CD8-positive, alpha-beta memory T cell (primary cell): ENCODE results near the gene AMZ1. TPM values are rescaled to one million over a fixed set of nuclear protein-coding genes. Genes with fewer than 3 reads are reported as not detected.
A peak's percentile ranks its signal among the peaks of the same experiment; 100 is the strongest.

Source experiments
- CTCF ChIA-PET: fragments of 350-600 bp; sonication (Branson Sonifier 250); formaldehyde crosslinking; loops from one replicate; lab custom pipeline; 2021; ENCODE audit warnings: antibody characterized with exemption; lab: Charles Lee
- POLR2A ChIA-PET: fragments of 350-600 bp; sonication (Branson Sonifier 250); formaldehyde crosslinking; loops from one replicate; lab custom pipeline; 2021; ENCODE audit warnings: antibody characterized with exemption; lab: Charles Lee
- DNase-seq, 5 donors: peaks; one replicate each; pipeline versions ENCODE4 v3.0.0 to v3.0.0-alpha.2; 2020 to 2022; ENCODE audit warnings: mixed read lengths in 1 of 5
- H3K27ac ChIP-seq: one replicate; pipeline ENCODE4 v1.7.0; 2013; ENCODE audit warnings: low read depth, mild to moderate bottlenecking, low read length, moderate library complexity
- H3K27me3 ChIP-seq: 2 replicates; pipeline ENCODE4 v1.7.0; 2013; ENCODE audit warnings: low read length, mild to moderate bottlenecking; ENCODE audit not compliant: insufficient read depth, poor library complexity, severe bottlenecking
- H3K36me3 ChIP-seq: 2 replicates; pipeline ENCODE4 v1.7.0; 2013; ENCODE audit warnings: mild to moderate bottlenecking, low read length, moderate library complexity; ENCODE audit not compliant: insufficient read depth
- H3K4me1 ChIP-seq: 2 replicates; pipeline ENCODE4 v1.7.0; 2013; ENCODE audit warnings: mild to moderate bottlenecking, low read length, moderate library complexity; ENCODE audit not compliant: insufficient read depth
- H3K4me3 ChIP-seq: 2 replicates; pipeline ENCODE4 v1.7.0; 2013; ENCODE audit warnings: mild to moderate bottlenecking, low read length
- H3K9me3 ChIP-seq: 2 replicates; pipeline ENCODE4 v1.7.0; 2013; ENCODE audit warnings: mild to moderate bottlenecking, low read length
- H3K27ac Mint-ChIP-seq, 8 donors: one replicate each; pipeline ENCODE4 v1.8.0; 2020 to 2021; ENCODE audit warnings: mixed read lengths in 8 of 8, mild to moderate bottlenecking in 6 of 8, inconsistent platforms in 3 of 8, moderate library complexity in 3 of 8
- H3K27me3 Mint-ChIP-seq, 2 donors: one replicate each; pipeline ENCODE4 v1.8.0; 2020 to 2021; ENCODE audit warnings: mixed read lengths in 2 of 2, mild to moderate bottlenecking in 1 of 2, moderate library complexity in 1 of 2
- H3K36me3 Mint-ChIP-seq, 3 donors: one replicate each; pipeline ENCODE4 v1.8.0; 2020 to 2021; ENCODE audit warnings: mixed read lengths in 3 of 3, inconsistent platforms in 1 of 3, mild to moderate bottlenecking in 1 of 3
- H3K4me1 Mint-ChIP-seq, 3 donors: one replicate each; pipeline ENCODE4 v1.8.0; 2020 to 2021; ENCODE audit warnings: mixed read lengths in 3 of 3, inconsistent platforms in 1 of 3, mild to moderate bottlenecking in 1 of 3
- H3K4me3 Mint-ChIP-seq, 7 donors: one replicate each; pipeline ENCODE4 v1.8.0; 2020 to 2021; ENCODE audit warnings: mixed read lengths in 7 of 7, mild to moderate bottlenecking in 6 of 7, moderate library complexity in 4 of 7, inconsistent platforms in 2 of 7
- H3K9me3 Mint-ChIP-seq, 5 donors: one replicate each; pipeline ENCODE4 v1.8.0; 2020 to 2022; ENCODE audit warnings: mixed read lengths in 5 of 5, mild to moderate bottlenecking in 3 of 5, moderate library complexity in 2 of 5, inconsistent platforms in 1 of 5
- polyA plus RNA-seq: library from polyadenylated mRNA; unstranded; fragments of 300-500 nt; fragmentation: Illumina TruSeq; gene quantifications from one replicate; pipeline ENCODE4 v1.2.3, GENCODE V29; 2021
- total RNA-seq, 2 experiments: library from RNA; stranded (reverse); gene quantifications; one replicate each; pipeline ENCODE4 v1.2.3, GENCODE V29; 2021

Gene AMZ1
- total RNA-seq (under 1 TPM in 1 of 2 experiments, not detected in 1; 0.07 TPM), polyA plus RNA-seq (0.08 TPM)

GRCh38 chr7:2687881-2688318 lies at the start of gene AMZ1:
Gene AMZ1 (plus strand): TSS chr7:2688202. CDS start chr7:2700452, 12,250 bp downstream.
- peaks cover 37 to 48% of the 10 kb centered on the region in 2 donors for H3K27me3 Mint-ChIP-seq
- peaks cover 10% of the 10 kb centered on the region for H3K4me1 ChIP-seq
- no peaks in the 10 kb centered on the region for H3K9me3 Mint-ChIP-seq
- peak within 1 kb of the TSS in 6 of 7 donors; percentile 24 to 85 (median 54) for H3K4me3 Mint-ChIP-seq
- no peaks in the 10 kb centered on the region for H3K9me3 ChIP-seq
- no peaks in the 10 kb centered on the region for H3K36me3 ChIP-seq
- no peaks in the 10 kb centered on the region for H3K36me3 Mint-ChIP-seq
- no peak within 1 kb of the TSS for H3K4me3 ChIP-seq
- no peak within 1 kb of the TSS for H3K27ac ChIP-seq
- no peak for DNase-seq
- ChIA-PET CTCF (interaction anchor here (2.7 kb wide), 1 partner anchor 22 kb away, joined by 10 read pairs; no protein-coding TSS in a partner anchor), POLR2A (no interaction called here)
- H3K27ac Mint-ChIP-seq, result peak within 1 kb of the TSS in 2 of 8 donors; percentile 17 to 78
- H3K4me1 Mint-ChIP-seq, result peaks cover 11 to 22% (median 13%) of the 10 kb centered on the region in 3 donors
- peaks cover 26% of the 10 kb centered on the region for H3K27me3 ChIP-seq

- H3K36me3 ChIP-seq, result no peaks in the 10 kb centered on the region
- no peak for DNase-seq
- H3K27ac ChIP-seq, result no peak overlapping the region
- no peak overlapping the region for H3K4me3 ChIP-seq
- H3K4me3 Mint-ChIP-seq, result no peak overlapping the region
- H3K27ac Mint-ChIP-seq, result no peak overlapping the region
- ChIA-PET CTCF (no interaction called here), POLR2A (no interaction called here)
- no peaks in the 10 kb centered on the region for H3K27me3 ChIP-seq
- peaks cover 7 to 19% (median 8%) of the 10 kb centered on the region in 3 donors for H3K4me1 Mint-ChIP-seq
- H3K9me3 ChIP-seq, result no peaks in the 10 kb centered on the region
- H3K9me3 Mint-ChIP-seq, result no peaks in the 10 kb centered on the region
- no peaks in the 10 kb centered on the region for H3K36me3 Mint-ChIP-seq
- H3K4me1 ChIP-seq, result peaks cover 8% of the 10 kb centered on the region
- no peaks in the 10 kb centered on the region for H3K27me3 Mint-ChIP-seq
Measured at GRCh38 chr7:2638224-2638991, 49.6 kb upstream of the AMZ1 start.

GRCh38 chr7:2639181-2639681 lies 48.8 kb upstream of the AMZ1 start:
- CTCF ChIA-PET, result no interaction called here

GRCh38 chr7:2639695-2640481 lies 48.1 kb upstream of the AMZ1 start:
- ChIA-PET CTCF (no interaction called here), POLR2A (interaction anchor here (0.6 kb wide), 1 partner anchor 454 kb away, joined by 4 read pairs; no protein-coding TSS in a partner anchor)
- Mint-ChIP-seq H3K27me3 (no peaks in the 10 kb centered on the region), H3K27ac (no peak overlapping the region), H3K4me1 (peaks cover 5 to 22% (median 7%) of the 10 kb centered on the region in 3 donors), H3K36me3 (no peaks in the 10 kb centered on the region), H3K9me3 (no peaks in the 10 kb centered on the region), H3K4me3 (no peak overlapping the region)
- H3K9me3 ChIP-seq, result no peaks in the 10 kb centered on the region
- H3K4me3 ChIP-seq, result no peak overlapping the region
- no peak for DNase-seq
- peaks cover 5% of the 10 kb centered on the region for H3K4me1 ChIP-seq
- H3K27me3 ChIP-seq, result no peaks in the 10 kb centered on the region
- H3K36me3 ChIP-seq, result no peaks in the 10 kb centered on the region
- no peak overlapping the region for H3K27ac ChIP-seq

More at GRCh38 chr7:2639181-2639681, 48.8 kb upstream of the AMZ1 start:
- H3K9me3 Mint-ChIP-seq, result no peaks in the 10 kb centered on the region
- H3K4me3 Mint-ChIP-seq, result no peak overlapping the region
- H3K27ac ChIP-seq, result no peak overlapping the region
- H3K4me3 ChIP-seq, result no peak overlapping the region
- H3K36me3 Mint-ChIP-seq, result no peaks in the 10 kb centered on the region
- H3K27me3 Mint-ChIP-seq, result no peaks in the 10 kb centered on the region
- H3K27me3 ChIP-seq, result no peaks in the 10 kb centered on the region
- H3K4me1 Mint-ChIP-seq, result peaks cover under 1 to 16% (median 2%) of the 10 kb centered on the region in 3 donors
- no peak for DNase-seq
- H3K4me1 ChIP-seq, result no peaks in the 10 kb centered on the region
- H3K27ac Mint-ChIP-seq, result no peak overlapping the region
- no peaks in the 10 kb centered on the region for H3K36me3 ChIP-seq
- POLR2A ChIA-PET, result no interaction called here
- no peaks in the 10 kb centered on the region for H3K9me3 ChIP-seq

- H3K9me3 ChIP-seq, result no peaks in the 10 kb centered on the region
- no peaks in the 10 kb centered on the region for H3K27me3 ChIP-seq
- Mint-ChIP-seq H3K4me3 (no peak overlapping the region), H3K4me1 (peaks cover 11 to 22% (median 11%) of the 10 kb centered on the region in 3 donors), H3K36me3 (no peaks in the 10 kb centered on the region), H3K9me3 (no peaks in the 10 kb centered on the region), H3K27ac (no peak overlapping the region), H3K27me3 (no peaks in the 10 kb centered on the region)
- no peak for DNase-seq
- ChIA-PET CTCF (no interaction called here), POLR2A (no interaction called here)
- peaks cover 11% of the 10 kb centered on the region for H3K4me1 ChIP-seq
- no peaks in the 10 kb centered on the region for H3K36me3 ChIP-seq
- no peak overlapping the region for H3K27ac ChIP-seq
- no peak overlapping the region for H3K4me3 ChIP-seq
Measured at GRCh38 chr7:2640482-2640830, 47.5 kb upstream of the AMZ1 start.

- ChIA-PET POLR2A (no interaction called here), CTCF (no interaction called here)
- H3K27ac ChIP-seq, result no peak overlapping the region
- H3K4me1 ChIP-seq, result peaks cover 15% of the 10 kb centered on the region
- Mint-ChIP-seq H3K27ac (no peak overlapping the region), H3K36me3 (no peaks in the 10 kb centered on the region), H3K9me3 (no peaks in the 10 kb centered on the region), H3K4me3 (no peak overlapping the region), H3K27me3 (no peaks in the 10 kb centered on the region), H3K4me1 (peaks cover 14 to 25% (median 14%) of the 10 kb centered on the region in 3 donors)
- no peaks in the 10 kb centered on the region for H3K36me3 ChIP-seq
- no peak for DNase-seq
- H3K4me3 ChIP-seq, result no peak overlapping the region
- H3K9me3 ChIP-seq, result no peaks in the 10 kb centered on the region
- no peaks in the 10 kb centered on the region for H3K27me3 ChIP-seq
Measured at GRCh38 chr7:2640846-2641316, 47.1 kb upstream of the AMZ1 start.

GRCh38 chr7:2641406-2642393 lies 46.3 kb upstream of the AMZ1 start:
- peaks cover 15% of the 10 kb centered on the region for H3K4me1 ChIP-seq
- ChIA-PET CTCF (no interaction called here), POLR2A (no interaction called here)
- H3K4me1 Mint-ChIP-seq, result peaks cover 14 to 24% (median 14%) of the 10 kb centered on the region in 3 donors
- no peaks in the 10 kb centered on the region for H3K27me3 ChIP-seq
- H3K36me3 ChIP-seq, result no peaks in the 10 kb centered on the region
- H3K9me3 Mint-ChIP-seq, result no peaks in the 10 kb centered on the region
- H3K27me3 Mint-ChIP-seq, result no peaks in the 10 kb centered on the region
- no peak overlapping the region for H3K4me3 ChIP-seq
- H3K27ac ChIP-seq, result no peak overlapping the region
- no peak overlapping the region for H3K4me3 Mint-ChIP-seq
- H3K27ac Mint-ChIP-seq, result peak overlapping the region in 1 of 8 donors; percentile 19
- no peak for DNase-seq
- no peaks in the 10 kb centered on the region for H3K36me3 Mint-ChIP-seq
- no peaks in the 10 kb centered on the region for H3K9me3 ChIP-seq
